GM12801 (cell line): ENCODE measurements around the gene NPHS1.

Experiments used
- TF ChIP-seq, protein P1 (sequence below): IDR thresholded peaks from one replicate; pipeline ENCODE4 v1.5.1; 2011; ENCODE audit warnings: control low read depth; ENCODE audit not compliant: insufficient read length; ENCODE audit errors: extremely low read depth

The NPHS1 gene

DNA sequence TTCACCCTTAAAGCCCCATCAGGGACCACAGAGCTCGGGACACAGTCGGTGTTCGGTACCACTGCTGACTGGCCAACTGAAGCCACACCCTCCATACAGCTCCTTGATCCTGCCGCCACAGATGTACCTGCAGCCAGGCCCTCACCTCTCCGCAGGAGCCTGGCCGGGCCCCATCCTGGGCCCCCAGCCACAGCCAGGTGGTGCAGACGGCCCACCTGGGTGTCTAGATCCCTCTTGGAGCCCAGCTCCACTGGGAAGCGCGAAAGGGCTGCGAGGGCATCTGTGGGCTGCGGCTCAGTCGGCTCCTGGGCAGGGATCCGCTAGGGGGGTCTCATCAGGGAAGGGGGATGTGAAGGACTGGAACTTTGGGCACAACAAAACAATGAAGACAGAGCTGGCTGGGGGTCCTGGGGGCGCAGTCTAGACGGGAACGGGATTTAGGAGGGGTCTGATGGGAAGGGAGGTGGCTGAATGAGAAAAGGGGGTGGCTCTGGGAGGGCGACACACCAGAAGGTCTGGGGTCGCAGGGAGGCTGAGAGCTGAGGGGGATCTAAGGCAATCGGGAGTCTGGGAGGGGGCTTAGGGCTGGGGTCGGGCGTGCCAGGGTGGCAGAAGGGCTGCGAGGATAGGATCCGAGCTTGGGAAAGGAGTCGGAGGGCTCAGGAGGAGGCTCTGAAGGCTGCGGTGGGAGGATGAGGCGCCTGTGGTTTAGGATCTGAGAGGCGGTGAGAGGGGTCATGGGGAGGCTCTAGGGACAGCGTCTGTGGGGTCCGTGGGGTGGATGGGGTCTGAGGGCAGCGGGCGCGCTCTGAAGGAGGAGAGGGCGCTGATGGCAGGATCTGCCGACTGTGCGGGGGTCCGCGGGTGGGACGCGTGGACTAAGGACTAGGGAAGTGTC, 55.4 kb downstream of the NPHS1 start:
- TF ChIP-seq, protein P1, sequence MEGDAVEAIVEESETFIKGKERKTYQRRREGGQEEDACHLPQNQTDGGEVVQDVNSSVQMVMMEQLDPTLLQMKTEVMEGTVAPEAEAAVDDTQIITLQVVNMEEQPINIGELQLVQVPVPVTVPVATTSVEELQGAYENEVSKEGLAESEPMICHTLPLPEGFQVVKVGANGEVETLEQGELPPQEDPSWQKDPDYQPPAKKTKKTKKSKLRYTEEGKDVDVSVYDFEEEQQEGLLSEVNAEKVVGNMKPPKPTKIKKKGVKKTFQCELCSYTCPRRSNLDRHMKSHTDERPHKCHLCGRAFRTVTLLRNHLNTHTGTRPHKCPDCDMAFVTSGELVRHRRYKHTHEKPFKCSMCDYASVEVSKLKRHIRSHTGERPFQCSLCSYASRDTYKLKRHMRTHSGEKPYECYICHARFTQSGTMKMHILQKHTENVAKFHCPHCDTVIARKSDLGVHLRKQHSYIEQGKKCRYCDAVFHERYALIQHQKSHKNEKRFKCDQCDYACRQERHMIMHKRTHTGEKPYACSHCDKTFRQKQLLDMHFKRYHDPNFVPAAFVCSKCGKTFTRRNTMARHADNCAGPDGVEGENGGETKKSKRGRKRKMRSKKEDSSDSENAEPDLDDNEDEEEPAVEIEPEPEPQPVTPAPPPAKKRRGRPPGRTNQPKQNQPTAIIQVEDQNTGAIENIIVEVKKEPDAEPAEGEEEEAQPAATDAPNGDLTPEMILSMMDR = no peak

DNA sequence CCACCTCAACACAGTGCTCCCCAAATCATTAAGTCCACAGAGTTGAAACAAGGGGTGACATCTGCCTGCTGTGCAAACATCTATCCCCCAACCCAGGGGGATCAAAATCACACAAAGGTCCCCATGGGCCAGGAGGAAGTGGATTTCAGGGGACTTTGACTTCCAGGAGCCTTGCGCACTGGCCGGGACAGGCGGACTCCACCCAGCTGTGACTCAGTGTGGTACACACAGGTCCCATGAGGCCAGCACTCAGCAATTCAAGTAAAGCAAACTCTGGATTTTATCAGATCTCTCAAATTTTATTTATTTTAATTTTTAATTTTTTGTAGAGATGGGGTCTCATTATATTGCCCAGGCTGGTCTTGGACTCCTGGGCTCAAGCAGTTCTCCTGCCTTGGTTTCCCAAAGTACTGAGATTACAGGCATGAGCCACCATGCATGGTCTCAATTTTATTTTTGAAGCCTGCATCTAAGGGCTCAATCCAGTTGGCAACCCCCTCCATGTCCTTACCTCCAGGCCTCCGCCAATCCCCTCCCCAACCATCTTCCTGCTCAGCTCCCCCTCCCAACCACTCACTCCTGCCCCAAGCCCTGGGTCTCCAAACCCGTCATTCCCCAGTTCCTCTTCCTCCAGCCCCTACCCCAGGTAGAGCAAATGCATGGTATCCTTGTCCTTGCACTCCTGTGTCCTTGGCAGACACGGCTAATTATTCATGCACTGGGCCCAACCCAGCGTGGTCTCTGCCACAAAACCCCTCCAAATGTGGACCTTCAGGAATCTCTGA, 58.7 kb downstream of the NPHS1 start:
- TF ChIP-seq, protein P1 = no peak

DNA sequence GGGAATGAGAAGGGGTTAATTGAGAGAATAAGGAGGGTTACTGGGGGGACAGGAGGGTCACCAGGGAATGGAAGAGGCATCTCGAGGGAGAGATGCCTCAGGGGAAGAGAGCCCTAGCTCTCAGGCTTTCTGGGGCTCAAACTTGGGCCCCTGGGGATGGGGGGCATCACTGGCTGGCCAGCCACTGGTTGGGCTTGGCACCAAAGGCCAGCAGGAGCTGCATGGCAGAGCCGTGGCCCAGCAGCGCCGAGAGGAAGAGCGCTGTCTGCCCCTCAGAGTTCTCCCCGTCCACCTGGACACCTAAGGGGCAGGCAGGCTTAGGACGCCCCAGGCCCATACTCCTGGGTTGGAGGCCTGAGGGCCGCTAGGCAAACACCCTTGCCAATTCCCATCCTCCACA, 59.4 kb downstream of the NPHS1 start:
- TF ChIP-seq, protein P1 = no peak

DNA sequence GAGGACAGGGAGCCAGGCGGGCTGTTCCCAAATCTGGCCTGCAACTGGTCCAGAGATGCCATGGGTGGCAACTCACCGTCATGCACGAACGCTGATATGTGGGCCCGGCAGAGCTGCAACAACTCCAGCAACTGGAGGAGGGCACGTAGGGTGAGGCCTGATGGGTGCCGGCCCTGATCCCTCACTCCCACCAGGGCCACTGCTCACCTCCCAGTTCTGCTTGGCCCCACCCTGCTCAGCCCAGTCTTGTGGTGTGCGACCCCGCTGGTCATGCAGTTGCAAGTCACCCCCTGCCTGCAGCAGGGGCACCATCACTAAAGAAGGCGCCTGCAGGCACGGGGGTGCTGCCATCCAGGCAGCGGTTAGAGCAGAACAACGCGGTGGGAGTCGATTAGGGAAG, 60.0 kb downstream of the NPHS1 start:
- TF ChIP-seq, protein P1 = no peak

DNA sequence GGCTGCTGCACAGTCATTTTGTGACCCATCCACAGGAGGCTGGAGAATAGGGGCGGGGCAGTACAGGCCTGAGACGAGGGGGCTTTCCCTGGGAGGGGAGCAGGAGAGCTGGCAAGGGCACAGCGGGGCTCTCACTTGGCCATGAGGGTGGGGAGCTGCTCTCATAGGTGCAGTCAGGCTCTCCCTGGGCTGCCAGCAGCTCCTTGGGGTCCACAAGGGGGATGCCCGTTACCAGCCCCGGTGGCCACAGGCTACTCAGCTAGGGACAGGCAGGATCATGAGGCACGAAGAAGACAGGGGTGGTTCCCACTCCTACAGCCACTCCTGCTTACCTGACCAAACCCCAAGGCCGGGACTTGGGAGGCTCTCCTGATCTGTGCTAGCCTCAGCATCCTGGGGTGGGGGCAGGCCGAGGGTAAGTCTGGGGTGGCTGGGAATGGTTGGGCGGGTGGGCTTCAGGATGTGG, 60.5 kb downstream of the NPHS1 start:
- TF ChIP-seq, protein P1 = no peak

DNA sequence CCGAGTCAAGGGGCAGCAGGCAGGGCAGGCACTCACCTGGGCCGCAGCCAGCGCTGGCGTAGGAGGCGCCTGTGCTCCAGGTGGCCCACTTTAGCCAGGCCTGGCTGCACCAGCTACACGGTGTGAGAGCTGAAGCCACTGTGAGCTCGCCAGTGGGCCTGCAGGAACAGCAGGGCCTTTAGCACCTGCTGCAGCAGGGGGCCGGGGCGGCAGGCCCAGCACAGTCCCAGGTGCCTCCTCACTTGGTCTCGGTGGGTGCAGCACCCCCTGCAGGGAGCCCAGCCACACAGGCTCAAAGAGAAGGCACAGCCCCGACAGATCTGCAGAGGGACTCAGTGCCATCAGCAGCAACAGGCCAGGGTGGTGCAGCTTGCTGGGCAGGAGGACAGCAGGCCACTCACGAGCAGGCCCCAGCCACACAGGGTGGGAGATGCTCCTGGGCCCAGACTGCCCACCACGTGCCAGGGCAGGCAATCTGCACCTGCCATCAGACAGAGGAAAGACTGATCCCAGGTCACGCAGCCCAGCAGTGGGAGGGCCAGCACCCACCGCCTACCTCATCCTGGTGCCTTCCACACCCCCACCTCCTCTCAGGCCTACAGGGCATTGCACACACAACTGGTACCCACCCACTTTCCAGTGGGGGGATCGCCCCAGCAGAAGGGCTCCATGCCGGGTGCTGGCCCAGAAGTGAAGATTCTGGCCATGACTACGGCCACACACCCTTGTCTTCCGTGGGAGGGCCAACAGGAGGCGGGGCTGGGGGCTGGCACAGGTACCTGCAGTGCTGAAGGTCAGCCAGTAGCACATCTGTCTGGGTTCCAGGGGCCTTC, 61.1 kb downstream of the NPHS1 start:
- TF ChIP-seq, protein P1 = no peak
